ENCODE results near the gene RNF168. TPM values are rescaled to one million over a fixed set of nuclear protein-coding genes. Genes with fewer than 3 reads are reported as not detected.
"Not testable (repeated sequence)": the region's sequence is repeated elsewhere in the genome, so short reads cannot be mapped to it uniquely, and the experiment has no call there.

Gene RNF168
- total and polyA plus RNA-seq, 10 donors: 3.4 to 28.3 (median 22.9) TPM

DNA sequence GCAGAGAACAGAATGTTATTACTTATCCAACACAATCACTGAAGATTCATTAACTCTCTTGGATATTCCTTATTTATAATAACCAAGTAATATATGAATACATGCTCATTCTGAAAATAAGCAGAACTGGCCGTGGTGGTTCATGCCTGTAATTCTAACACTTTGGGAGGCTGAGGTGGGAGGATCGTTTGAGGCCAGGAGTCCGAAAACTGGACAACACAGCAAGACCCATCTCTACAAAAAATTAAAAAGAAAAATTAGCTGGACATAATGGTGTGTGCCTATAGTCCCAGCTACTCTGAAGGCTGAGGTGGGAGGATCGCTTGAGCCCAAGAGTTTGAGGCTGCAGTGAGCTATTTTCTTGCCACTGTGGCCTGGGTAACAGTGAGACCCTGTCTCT is 25.9 kb downstream of the RNF168 start:
- Histone ChIP-seq H3K36me3 (peaks cover 0 to 100% (median 69%) of the 10 kb centered on the region in 6 donors), H3K4me1 (no peaks in the 10 kb centered on the region), H3K9me3 (no peaks in the 10 kb centered on the region), H3K4me3 (no peak overlapping the region), H3K27me3 (replicated peaks in 1 of 7) (no peaks in the 10 kb centered on the region), H3K27ac (no peak overlapping the region)
- TF ChIP-seq POLR2AphosphoS5 (IDR thresholded peaks at IDR 0.05) (no peak), CTCF (IDR thresholded peaks at IDR 0.05 in 8 of 11, conservative IDR thresholded peaks at IDR 0.05 in 3 of 11) (no peak), POLR2A (IDR thresholded peaks at IDR 0.05) (no peak)
- WGBS, 5 donors: 97 to 98% (median 98%) methylated on average over 4 of the region's 4 CpGs
- intact Hi-C loops (cut with DNase I; ENCODE audit: low total_unique reads): no loop called here
- DNase-seq: no peak

DNA sequence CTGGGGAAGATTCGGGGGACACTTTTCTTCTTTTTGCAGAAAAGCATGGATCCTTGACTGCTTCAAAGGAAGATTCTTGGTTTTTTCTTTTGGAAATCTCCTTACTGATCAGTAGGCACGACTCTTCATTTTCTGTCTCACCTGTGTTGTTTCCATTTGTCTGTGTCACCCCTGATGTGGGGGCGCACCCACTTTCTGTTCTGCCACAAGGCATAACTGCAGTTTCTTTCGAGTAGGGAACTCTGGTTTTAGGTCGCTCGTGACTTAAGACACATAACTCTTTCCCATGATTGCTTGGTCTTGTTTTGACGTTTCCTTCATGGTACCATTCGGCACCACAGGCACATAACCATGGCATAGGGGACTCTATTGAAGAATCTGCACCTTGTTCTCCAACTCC is 31.3 kb downstream of the RNF168 start:
- Histone ChIP-seq H3K9me3 (no peaks in the 10 kb centered on the region), H3K36me3 (peaks cover 0 to 94% (median 49%) of the 10 kb centered on the region in 6 donors), H3K27me3 (replicated peaks in 1 of 7) (no peaks in the 10 kb centered on the region), H3K4me1 (peaks cover 0 to 13% (median 4%) of the 10 kb centered on the region in 6 donors), H3K27ac (no peak overlapping the region), H3K4me3 (no peak overlapping the region)
- no peak for TF ChIP-seq POLR2AphosphoS5 (IDR thresholded peaks at IDR 0.05)
- TF ChIP-seq CTCF (IDR thresholded peaks at IDR 0.05 in 8 of 11, conservative IDR thresholded peaks at IDR 0.05 in 3 of 11): no peak
- TF ChIP-seq POLR2A (IDR thresholded peaks at IDR 0.05): no peak
- 91 to 97% (median 92%) methylated on average over 8 of the region's 8 CpGs for WGBS, 5 donors
- no peak for DNase-seq
- intact Hi-C loops (cut with DNase I; ENCODE audit: low total_unique reads): no loop called here

GRCh38 chr3:196471551-196471950 is 32.0 kb downstream of the RNF168 start:
- no peak for TF ChIP-seq POLR2AphosphoS5 (IDR thresholded peaks at IDR 0.05)
- TF ChIP-seq POLR2A (IDR thresholded peaks at IDR 0.05): no peak
- no peak for TF ChIP-seq CTCF (IDR thresholded peaks at IDR 0.05 in 8 of 11, conservative IDR thresholded peaks at IDR 0.05 in 3 of 11)
- Histone ChIP-seq H3K27ac (no peak overlapping the region), H3K27me3 (replicated peaks in 1 of 7) (no peaks in the 10 kb centered on the region), H3K9me3 (no peaks in the 10 kb centered on the region), H3K4me1 (peaks cover 0 to 13% (median 4%) of the 10 kb centered on the region in 6 donors), H3K4me3 (no peak overlapping the region), H3K36me3 (peaks cover 0 to 93% (median 47%) of the 10 kb centered on the region in 6 donors)
- WGBS, 5 donors: 83 to 96% (median 86%) methylated on average over 2 of the region's 2 CpGs
- DNase-seq: no peak
- intact Hi-C loops (cut with DNase I; ENCODE audit: low total_unique reads): no loop called here

DNA sequence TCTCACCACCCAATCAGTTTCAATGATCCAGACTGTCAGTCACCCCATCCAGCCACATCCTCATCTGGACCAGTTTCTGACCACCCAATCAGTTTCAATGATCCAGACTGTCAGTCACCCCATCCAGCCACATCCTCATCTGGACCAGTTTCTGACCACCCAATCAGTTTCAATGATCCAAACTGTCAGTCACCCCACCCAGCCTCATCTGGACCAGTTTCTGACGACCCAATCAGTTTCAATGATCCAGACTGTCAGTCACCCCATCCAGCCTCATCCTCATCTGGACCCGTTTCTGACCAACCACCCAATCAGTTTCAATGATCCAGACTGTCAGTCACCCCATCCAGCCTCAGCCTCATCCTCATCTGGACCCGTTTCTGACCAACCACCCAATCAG is 33.4 kb downstream of the RNF168 start:
- peaks cover 0 to 13% (median 4%) of the 10 kb centered on the region in 6 donors for H3K4me1 ChIP-seq
- 90 to 100% (median 97%) methylated on average over 3 of the region's 3 CpGs for WGBS, 5 donors
- H3K4me3 ChIP-seq; DNase-seq; intact Hi-C loops (cut with DNase I; ENCODE audit: low total_unique reads); H3K27ac ChIP-seq; H3K27me3 ChIP-seq (replicated peaks in 1 of 7); H3K9me3 ChIP-seq: not testable (repeated sequence)
- H3K36me3 ChIP-seq: peaks cover 0 to 84% (median 44%) of the 10 kb centered on the region in 6 donors

- DNase-seq: no peak
- Histone ChIP-seq H3K4me3 (no peak overlapping the region), H3K27ac (no peak overlapping the region), H3K36me3 (peaks cover 0 to 34% (median 4%) of the 10 kb centered on the region in 6 donors), H3K9me3 (no peaks in the 10 kb centered on the region), H3K27me3 (replicated peaks in 1 of 7) (no peaks in the 10 kb centered on the region), H3K4me1 (peaks cover 0 to 2% (median 0%) of the 10 kb centered on the region in 6 donors)
- 94 to 100% (median 99%) methylated on average over 3 of the region's 3 CpGs for WGBS, 5 donors
- TF ChIP-seq CTCF (IDR thresholded peaks at IDR 0.05 in 8 of 11, conservative IDR thresholded peaks at IDR 0.05 in 3 of 11) (no peak), POLR2A (IDR thresholded peaks at IDR 0.05) (no peak), POLR2AphosphoS5 (IDR thresholded peaks at IDR 0.05) (no peak)
- intact Hi-C loops (cut with DNase I; ENCODE audit: low total_unique reads): no loop called here
These were observed 39.8 kb downstream of the RNF168 start for GRCh38 chr3:196463804-196464203.
